H1 (cell line): ENCODE results near the gene GRIK2. TPM values are rescaled to one million over a fixed set of nuclear protein-coding genes. Genes with fewer than 3 reads are reported as not detected.

Experiments used
- CTCF ChIA-PET: fragments of 300-600 bp; sonication (Branson Sonifier 250); formaldehyde crosslinking; loops from one replicate; lab custom pipeline; 2021; ENCODE audit not compliant: partially characterized antibody; lab: Charles Lee
- POLR2A ChIA-PET: fragments of 300-600 bp; sonication (Branson Sonifier 250); formaldehyde crosslinking; loops from one replicate; lab custom pipeline; 2021; ENCODE audit warnings: inconsistent platforms; ENCODE audit not compliant: partially characterized antibody; lab: Charles Lee
- DNase-seq, 2 experiments: peaks; one replicate each; pipeline versions ENCODE4 v3.0.0 to v3.0.0-alpha.2; 2010 to 2022; ENCODE audit warnings: low spot score in 2 of 2, low read depth in 1 of 2, mixed read lengths in 1 of 2
- FAIRE-seq: peaks from 2 replicates; lab custom pipeline; 2011; peaks lifted over from hg19 to GRCh38; lab: Jason Lieb, UNC
- H2AFZ ChIP-seq: 2 replicates; pipeline ENCODE4 v1.8.1; 2012; ENCODE audit warnings: low read length, inconsistent platforms
- H2AK5ac ChIP-seq: 2 replicates; pipeline ENCODE4 v1.6.1; 2013; ENCODE audit warnings: low read depth, low read length
- H2BK120ac ChIP-seq: replicated peaks from 2 replicates; pipeline ENCODE3; 2013; ENCODE audit warnings: low read depth, low read length, inconsistent platforms
- H2BK12ac ChIP-seq: 2 replicates; pipeline ENCODE4 v1.6.1; 2013; ENCODE audit warnings: low read depth, low read length
- H2BK15ac ChIP-seq: 2 replicates; pipeline ENCODE4 v1.6.1; 2013; ENCODE audit warnings: low read length
- H2BK20ac ChIP-seq: 2 replicates; pipeline ENCODE4 v1.6.1; 2013; ENCODE audit warnings: low read length
- H2BK5ac ChIP-seq: 2 replicates; pipeline ENCODE4 v1.6.1; 2013; ENCODE audit warnings: low read depth, low read length
- H3K14ac ChIP-seq: 2 replicates; pipeline ENCODE4 v1.6.1; 2013; ENCODE audit warnings: inconsistent platforms; ENCODE audit not compliant: insufficient read length
- H3K18ac ChIP-seq: 2 replicates; pipeline ENCODE4 v1.6.1; 2013; ENCODE audit warnings: low read length; ENCODE audit errors: extremely low read depth
- H3K23ac ChIP-seq: 2 replicates; pipeline ENCODE4 v1.6.1; 2013; ENCODE audit warnings: inconsistent platforms; ENCODE audit not compliant: insufficient read length
- H3K23me2 ChIP-seq: 2 replicates; pipeline ENCODE4 v1.6.1; 2013; ENCODE audit warnings: low read depth, low read length
- H3K27ac ChIP-seq: 2 replicates; pipeline ENCODE4 v1.6.1; 2011; ENCODE audit warnings: low read depth, low read length, inconsistent platforms
- H3K27me3 ChIP-seq, 4 experiments: replicated peaks in 1 of 4; 1 replicate in 1 of 4; 2 replicates in 3 of 4; pipeline versions ENCODE4 v1.6.1 to v1.8.1; 2011 to 2013; ENCODE audit warnings: low read length in 3 of 4, mild to moderate bottlenecking in 3 of 4, inconsistent platforms in 2 of 4, mixed read lengths in 2 of 4, moderate library complexity in 1 of 4; ENCODE audit not compliant: control insufficient read depth in 3 of 4, insufficient read depth in 3 of 4; ENCODE audit errors: extremely low read depth in 1 of 4
- H3K36me3 ChIP-seq, 4 experiments: 2 replicates each; pipeline versions ENCODE4 v1.6.1 to v1.8.1; 2011 to 2013; ENCODE audit warnings: mild to moderate bottlenecking in 4 of 4, low read length in 3 of 4, moderate library complexity in 2 of 4, control low read depth in 1 of 4, inconsistent platforms in 1 of 4; ENCODE audit not compliant: insufficient read depth in 4 of 4, control insufficient read depth in 2 of 4
- H3K4ac ChIP-seq: replicated peaks from 2 replicates; pipeline ENCODE3; 2013; ENCODE audit warnings: low read length, low read depth, mixed read lengths, inconsistent platforms; ENCODE audit not compliant: insufficient read length
- H3K4me1 ChIP-seq, 4 experiments: replicated peaks in 1 of 4; 1 replicate in 1 of 4; 2 replicates in 3 of 4; pipeline versions ENCODE4 v1.6.1 to v1.8.1; 2011 to 2013; ENCODE audit warnings: low read length in 3 of 4, inconsistent platforms in 2 of 4, mixed read lengths in 1 of 4; ENCODE audit not compliant: insufficient read depth in 4 of 4, control insufficient read depth in 3 of 4
- H3K4me2 ChIP-seq, 2 experiments: 2 replicates each; pipeline versions ENCODE4 v1.6.1 to v1.8.1; 2011 to 2013; ENCODE audit warnings: low read depth in 2 of 2, low read length in 2 of 2, control low read depth in 1 of 2, inconsistent platforms in 1 of 2, mild to moderate bottlenecking in 1 of 2; ENCODE audit not compliant: insufficient read depth in 1 of 2
- H3K4me3 ChIP-seq, 4 experiments: fragments of 200-600, 300-600 bp in 1 of 4; sonication (generic), shearing (Covaris generic), sonication (Bioruptor Twin) in 1 of 4; 2 replicates each; pipeline versions ENCODE4 v1.5.1 to v1.8.1; 2011 to 2016; ENCODE audit warnings: low read length in 4 of 4, low read depth in 3 of 4, control low read depth in 2 of 4, inconsistent platforms in 2 of 4, mild to moderate bottlenecking in 2 of 4, mixed read lengths in 1 of 4, moderate library complexity in 1 of 4; ENCODE audit not compliant: insufficient read depth in 2 of 4; ENCODE audit errors: extremely low read depth in 1 of 4
- H3K56ac ChIP-seq: replicated peaks from 2 replicates; pipeline ENCODE3; 2013; ENCODE audit warnings: low read depth, mild to moderate bottlenecking, mixed read lengths, low read length, inconsistent platforms; ENCODE audit not compliant: insufficient read length
- H3K79me1 ChIP-seq: 2 replicates; pipeline ENCODE4 v1.6.1; 2013; ENCODE audit warnings: low read depth, low read length, control low read depth
- H3K79me2 ChIP-seq, 2 experiments: 2 replicates each; pipeline versions ENCODE4 v1.6.1 to v1.8.1; 2012 to 2013; ENCODE audit warnings: low read length in 2 of 2, mild to moderate bottlenecking in 2 of 2, inconsistent platforms in 1 of 2; ENCODE audit not compliant: insufficient read depth in 2 of 2, control insufficient read depth in 1 of 2
- H3K9ac ChIP-seq, 4 experiments: replicated peaks in 1 of 4; 1 replicate in 1 of 4; 2 replicates in 3 of 4; pipeline versions ENCODE4 v1.6.1 to v1.8.1; 2011 to 2013; ENCODE audit warnings: low read depth in 3 of 4, low read length in 3 of 4, control low read depth in 2 of 4, mild to moderate bottlenecking in 2 of 4, moderate library complexity in 2 of 4, inconsistent platforms in 1 of 4; ENCODE audit errors: extremely low read depth in 1 of 4
- H3K9me3 ChIP-seq, 2 experiments: 2 replicates each; pipeline versions ENCODE4 v1.6.1 to v1.8.1; 2012 to 2013; ENCODE audit warnings: mild to moderate bottlenecking in 2 of 2, moderate library complexity in 2 of 2, control low read depth in 1 of 2, inconsistent platforms in 1 of 2, low read depth in 1 of 2, low read length in 1 of 2, mixed read lengths in 1 of 2; ENCODE audit not compliant: insufficient read depth in 2 of 2
- H4K20me1 ChIP-seq, 2 experiments: replicated peaks in 1 of 2; 2 replicates each; pipeline versions ENCODE3 to v1.8.1; 2011 to 2013; ENCODE audit warnings: inconsistent platforms in 2 of 2, low read length in 2 of 2, mild to moderate bottlenecking in 1 of 2; ENCODE audit not compliant: insufficient read depth in 2 of 2, control insufficient read depth in 1 of 2
- H4K5ac ChIP-seq: 2 replicates; pipeline ENCODE4 v1.6.1; 2013; ENCODE audit warnings: low read length, low read depth, mixed read lengths, inconsistent platforms; ENCODE audit not compliant: insufficient read length
- H4K8ac ChIP-seq: 2 replicates; pipeline ENCODE4 v1.8.0; 2013; ENCODE audit warnings: mild to moderate bottlenecking, moderate library complexity, low read length, inconsistent platforms; ENCODE audit not compliant: insufficient read depth; ENCODE audit errors: extremely low read depth
- H4K91ac ChIP-seq: replicated peaks from 2 replicates; pipeline ENCODE3; 2013; ENCODE audit warnings: low read length, mixed read lengths, inconsistent platforms; ENCODE audit not compliant: insufficient read length
- ASH2L ChIP-seq: fragments of 200-600, 300-600 bp; sonication (generic); IDR thresholded peaks from one replicate; pipeline ENCODE4 v1.7.1; 2017; ENCODE audit warnings: low read length
- CBX5 ChIP-seq: fragments of 300-800, 300-1000 bp; sonication (generic); IDR thresholded peaks from 2 replicates; pipeline ENCODE4 v1.7.1; 2016; ENCODE audit warnings: antibody characterized with exemption, low read length, low read depth
- CBX8 ChIP-seq: fragments of 300-800, 300-1000 bp; sonication (generic); IDR thresholded peaks from 2 replicates; pipeline ENCODE4 v1.7.1; 2016; ENCODE audit warnings: low read depth, low read length, borderline replicate concordance
- CREB1 ChIP-seq: IDR thresholded peaks from 2 replicates; pipeline ENCODE4 v1.6.1; 2012; ENCODE audit warnings: inconsistent platforms
- GABPA ChIP-seq: IDR thresholded peaks from 2 replicates; pipeline ENCODE4 v1.6.1; 2011; ENCODE audit warnings: mild to moderate bottlenecking, low read length, moderate library complexity, borderline replicate concordance; ENCODE audit not compliant: insufficient read depth
- GTF2F1 ChIP-seq: IDR thresholded peaks from 2 replicates; pipeline ENCODE4 v1.6.1; 2012; ENCODE audit warnings: low read depth, low read length, improper control_type of control experiment, borderline replicate concordance
- JUND ChIP-seq: IDR thresholded peaks from 2 replicates; pipeline ENCODE4 v1.6.1; 2011; ENCODE audit warnings: mild to moderate bottlenecking, improper control_type of control experiment, low read length
- NRF1 ChIP-seq: IDR thresholded peaks from 2 replicates; pipeline ENCODE4 v1.6.1; 2011; ENCODE audit warnings: mild to moderate bottlenecking, low read depth, low read length, improper control_type of control experiment
- POLR2A ChIP-seq, 2 experiments: IDR thresholded peaks; 1 replicate in 1 of 2; 2 replicates in 1 of 2; pipeline ENCODE4 v1.6.1; 2011; ENCODE audit warnings: low read depth in 2 of 2, low read length in 2 of 2, mild to moderate bottlenecking in 2 of 2; ENCODE audit errors: control extremely low read depth in 1 of 2
- POU5F1 ChIP-seq: IDR thresholded peaks from 2 replicates; pipeline ENCODE4 v1.6.1; 2011; ENCODE audit warnings: low read depth, mild to moderate bottlenecking, low read length, moderate library complexity
- SAP30 ChIP-seq: fragments of 300-600 bp; sonication (generic); IDR thresholded peaks from 2 replicates; pipeline ENCODE4 v1.7.1; 2012; ENCODE audit warnings: low read length, moderate library complexity, mild to moderate bottlenecking, inconsistent platforms; ENCODE audit not compliant: insufficient read depth, insufficient replicate concordance
- SP2 ChIP-seq: IDR thresholded peaks from 2 replicates; pipeline ENCODE4 v1.6.1; 2012; ENCODE audit warnings: mild to moderate bottlenecking, low read length, inconsistent platforms
- SRF ChIP-seq: IDR thresholded peaks from 2 replicates; pipeline ENCODE4 v1.6.1; 2011; ENCODE audit warnings: mild to moderate bottlenecking, low read depth, low read length, moderate library complexity
- SUZ12 ChIP-seq: fragments of 200-600 bp; sonication (generic); IDR thresholded peaks from 2 replicates; pipeline ENCODE4 v1.6.1; 2012; ENCODE audit warnings: mild to moderate bottlenecking, inconsistent platforms, low read length, moderate library complexity, mixed read lengths
- WGBS, 2 experiments: shearing (Covaris generic) in 1 of 2; methylation state at CpG; one replicate each; pipeline versions ENCODE4 v1.1.6 to v1.1.7; 2013 to 2015; ENCODE audit warnings: low lambda C conversion rate in 2 of 2, mixed read lengths in 2 of 2, inconsistent platforms in 1 of 2, low coverage in 1 of 2, missing lambda C conversion rate in 1 of 2; ENCODE audit not compliant: insufficient replicate concordance in 2 of 2, insufficient coverage in 1 of 2, insufficient read length in 1 of 2; ENCODE audit errors: extremely low coverage in 1 of 2, missing lambda C conversion rate in 1 of 2; 5-methylcytosine and 5-hydroxymethylcytosine counted together
- polyA plus RNA-seq, 7 experiments: library from polyadenylated mRNA; depleted of rRNA in 3 of 7; stranded (reverse) in 5 of 7; unstranded in 2 of 7; fragments of >200 nt in 5 of 7; fragments of 200-250 nt in 2 of 7; gene quantifications; 1 replicate in 5 of 7; 2 replicates in 1 of 7; 4 replicates in 1 of 7; pipeline versions ENCODE4 v1.2.1 to v1.2.3, GENCODE V29; 2011 to 2013; ENCODE audit warnings: missing spikeins in 2 of 7, mixed read lengths in 2 of 7
- total RNA-seq: library from RNA; stranded (reverse); fragmentation: NEBNext Ultra II Directional; extraction: Animal tissue kit (Norgen Biotek cat#: 25700); gene quantifications from 2 replicates; pipeline ENCODE4 v1.2.1, GENCODE V29; 2021
- TF ChIP-seq, protein P1 (sequence below): IDR thresholded peaks from 2 replicates; pipeline ENCODE4 v1.6.1; 2011; ENCODE audit warnings: low read length, improper control_type of control experiment

The GRIK2 gene
- total and polyA plus RNA-seq, 2 of the 8 experiments (the other 6 are each of a cell fraction or from before 2014, with no cell fraction given): 1.8 to 2.2 TPM

- ChIA-PET POLR2A (no interaction called here), CTCF (no interaction called here)
- Histone ChIP-seq H3K4me1 (no peaks in the 10 kb centered on the region), H3K4me3 (no peak overlapping the region), H3K4ac (no peak overlapping the region), H3K36me3 (no peaks in the 10 kb centered on the region), H3K23me2 (no peaks in the 10 kb centered on the region), H3K79me2 (no peaks in the 10 kb centered on the region), H2AFZ (no peak overlapping the region), H3K27me3 (peaks cover 0 to 1% (median 0%) of the 10 kb centered on the region in 4 experiments; a peak in 1 of 7 replicates), H2BK120ac (no peak overlapping the region), H4K20me1 (no peaks in the 10 kb centered on the region), H3K23ac (no peak overlapping the region), H4K91ac (no peak overlapping the region), H3K79me1 (no peaks in the 10 kb centered on the region), H2BK15ac (no peak overlapping the region), H3K18ac (no peak overlapping the region), H3K27ac (no peak overlapping the region), H3K14ac (no peak overlapping the region), H4K5ac (no peak overlapping the region), H3K56ac (no peak overlapping the region), H2BK5ac (no peak overlapping the region), H2AK5ac (no peak overlapping the region), H3K4me2 (no peak overlapping the region), H3K9me3 (peaks cover 0 to 4% of the 10 kb centered on the region in 2 experiments; a peak in 2 of 4 replicates), H2BK20ac (no peak overlapping the region), H2BK12ac (no peak overlapping the region), H3K9ac (no peak overlapping the region), H4K8ac (no peak overlapping the region)
- DNase-seq (no peak), FAIRE-seq (no peak)
- 95% methylated on average over 2 of the region's 2 CpGs; no CpG with 5 or more reads in 1 of the 2 experiments for WGBS, 2 experiments
- no peak for TF ChIP-seq CBX8
- TF ChIP-seq CREB1: no peak
- TF ChIP-seq ASH2L: no peak
- TF ChIP-seq POU5F1: no peak
- TF ChIP-seq NRF1: no peak
- no peak for TF ChIP-seq SAP30
- TF ChIP-seq SRF: no peak
- no peak for TF ChIP-seq SP2
- no peak for TF ChIP-seq SUZ12
- TF ChIP-seq CBX5: no peak
- TF ChIP-seq POLR2A (IDR thresholded peaks at IDR 0.05; ENCODE audit: control extremely low read depth in 1 of 2, low read depth in 2 of 2, low read length in 2 of 2): no peak
- TF ChIP-seq, protein P1, sequence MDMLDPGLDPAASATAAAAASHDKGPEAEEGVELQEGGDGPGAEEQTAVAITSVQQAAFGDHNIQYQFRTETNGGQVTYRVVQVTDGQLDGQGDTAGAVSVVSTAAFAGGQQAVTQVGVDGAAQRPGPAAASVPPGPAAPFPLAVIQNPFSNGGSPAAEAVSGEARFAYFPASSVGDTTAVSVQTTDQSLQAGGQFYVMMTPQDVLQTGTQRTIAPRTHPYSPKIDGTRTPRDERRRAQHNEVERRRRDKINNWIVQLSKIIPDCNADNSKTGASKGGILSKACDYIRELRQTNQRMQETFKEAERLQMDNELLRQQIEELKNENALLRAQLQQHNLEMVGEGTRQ: no peak
- TF ChIP-seq JUND: no peak
- TF ChIP-seq GTF2F1: no peak
- no peak for TF ChIP-seq GABPA
These were observed 682.0 kb downstream of the GRIK2 start for GRCh38 chr6:102075539-102075938.
